OCI-LY7 (cell line): ENCODE results near the gene GPATCH2. TPM values are rescaled to one million over a fixed set of nuclear protein-coding genes. Genes with fewer than 3 reads are reported as not detected.

Experiments used
- BruUV-seq: library from RNA; stranded (reverse); fragments of 400-500 nt; replicated peaks from 2 replicates; lab custom pipeline; 2021; lab: Mats Ljungman, UMichigan
- CTCF ChIA-PET: fragments of 300-600 bp; sonication (Branson Sonifier 250); formaldehyde crosslinking; loops from one replicate; lab custom pipeline; 2022; ENCODE audit warnings: antibody characterized with exemption; ENCODE audit not compliant: unreplicated experiment; lab: Charles Lee
- POLR2A ChIA-PET: fragments of 300-600 bp; sonication (Branson Sonifier 250); formaldehyde crosslinking; loops from one replicate; lab custom pipeline; 2022; ENCODE audit warnings: antibody characterized with exemption; lab: Charles Lee
- DNase-seq: peaks from one replicate; pipeline ENCODE4 v3.0.0-alpha.2; 2015; ENCODE audit warnings: low spot score
- H2AFZ ChIP-seq: fragments of 200-600 bp; sonication (generic), shearing (Covaris generic); 2 replicates; pipeline ENCODE4 v1.6.1; 2014; ENCODE audit warnings: mild to moderate bottlenecking, antibody characterized with exemption, low read length, moderate library complexity
- H3K27ac ChIP-seq: fragments of 200-600 bp; sonication (generic); 2 replicates; pipeline ENCODE4 v1.5.1; 2014; ENCODE audit warnings: mixed run types, low read depth, mild to moderate bottlenecking, moderate library complexity, low read length, inconsistent platforms; ENCODE audit not compliant: poor library complexity, severe bottlenecking
- H3K36me3 ChIP-seq: fragments of 200-600 bp; sonication (generic); 2 replicates; pipeline ENCODE4 v1.6.1; 2014; ENCODE audit warnings: mild to moderate bottlenecking, antibody characterized with exemption, low read length, moderate library complexity, mixed read lengths; ENCODE audit not compliant: insufficient read depth
- H3K4me1 ChIP-seq: fragments of 200-600 bp; sonication (generic); 2 replicates; pipeline ENCODE4 v1.5.1; 2014; ENCODE audit warnings: mild to moderate bottlenecking, low read length; ENCODE audit not compliant: insufficient read depth, poor library complexity, severe bottlenecking
- H3K4me2 ChIP-seq: fragments of 200-600 bp; sonication (generic); 2 replicates; pipeline ENCODE4 v1.6.1; 2014; ENCODE audit warnings: mild to moderate bottlenecking, low read length
- H3K4me3 ChIP-seq: fragments of 200-600 bp; sonication (generic); 2 replicates; pipeline ENCODE4 v1.5.1; 2014; ENCODE audit warnings: mild to moderate bottlenecking, low read depth, low read length; ENCODE audit not compliant: poor library complexity, severe bottlenecking
- H3K79me2 ChIP-seq: fragments of 200-600 bp; sonication (generic); 2 replicates; pipeline ENCODE4 v1.6.1; 2016; ENCODE audit warnings: low read depth, mild to moderate bottlenecking, low read length, moderate library complexity, mixed read lengths; ENCODE audit not compliant: insufficient read depth
- H3K9me2 ChIP-seq: fragments of 200-600 bp; sonication (generic); 2 replicates; pipeline ENCODE4 v1.6.1; 2016; ENCODE audit warnings: mild to moderate bottlenecking, low read length, mixed read lengths; ENCODE audit not compliant: insufficient read depth
- H3K9me3 ChIP-seq: fragments of 200-600 bp; sonication (generic); 2 replicates; pipeline ENCODE4 v1.6.1; 2014; ENCODE audit warnings: mild to moderate bottlenecking, mixed run types, low read length, mixed read lengths
- H4K20me1 ChIP-seq: fragments of 200-600 bp; sonication (generic); 2 replicates; pipeline ENCODE4 v1.6.1; 2014; ENCODE audit warnings: mild to moderate bottlenecking, antibody characterized with exemption, low read length, moderate library complexity, mixed read lengths; ENCODE audit not compliant: insufficient read depth
- CTCF ChIP-seq: fragments of 200-600 bp; sonication (generic); conservative IDR thresholded peaks from 2 replicates; pipeline ENCODE4 v1.5.1; 2014; ENCODE audit warnings: mild to moderate bottlenecking, antibody characterized with exemption, low read length, moderate library complexity, mixed read lengths
- EZH2phosphoT487 ChIP-seq: fragments of 200-600 bp; sonication (generic); IDR thresholded peaks from 2 replicates; pipeline ENCODE4 v1.6.1; 2018; ENCODE audit warnings: low read depth, borderline replicate concordance, mild to moderate bottlenecking, mixed run types, antibody characterized with exemption, low read length, moderate library complexity, mixed read lengths
- intact Hi-C: fragments of 100-400 bp; cut with micrococcal nuclease; formaldehyde crosslinking; loops from one replicate; pipeline ENCODE4 v1.10.0; 2022; ENCODE audit not compliant: unreplicated experiment
- total RNA-seq, 2 experiments: library from RNA; depleted of rRNA in 1 of 2; stranded (reverse); fragments of >200 nt in 1 of 2; shearing (Covaris generic) in 1 of 2; gene quantifications; 2 replicates each; pipeline ENCODE4 v1.2.3, GENCODE V29; 2014 to 2022

The GPATCH2 gene
- total RNA-seq, 2 experiments from 2014 or later, result 8.8 to 12.7 TPM

GRCh38 chr1:217568200-217568599, 62.7 kb downstream of the GPATCH2 start:
- H3K9me2 ChIP-seq, result no peaks in the 10 kb centered on the region; the same call in 1 of the 2 replicates
- CTCF ChIA-PET, result no interaction called here

GRCh38 chr1:217564833-217565232, 66.1 kb downstream of the GPATCH2 start:
- H3K36me3 ChIP-seq, result no peaks in the 10 kb centered on the region
- no TSS peak for BruUV-seq
- no peak for DNase-seq
- intact Hi-C loops, result no loop called here
- no peak overlapping the region for H3K4me3 ChIP-seq
- no peak overlapping the region for H3K4me2 ChIP-seq
- TF ChIP-seq CTCF, result no peak
- TF ChIP-seq EZH2phosphoT487, result no peak
- POLR2A ChIA-PET, result interaction anchor here (1.0 kb wide), 1 partner anchor 9 kb away, joined by 3 read pairs; no protein-coding TSS in a partner anchor
- H3K9me2 ChIP-seq, result no peaks in the 10 kb centered on the region; the same call in 1 of the 2 replicates
- H2AFZ ChIP-seq, result no peak overlapping the region
- H3K9me3 ChIP-seq, result no peaks in the 10 kb centered on the region
- H3K4me1 ChIP-seq, result no peaks in the 10 kb centered on the region
- H4K20me1 ChIP-seq, result no peaks in the 10 kb centered on the region
- CTCF ChIA-PET, result no interaction called here
- H3K27ac ChIP-seq, result no peak overlapping the region
- H3K79me2 ChIP-seq, result no peaks in the 10 kb centered on the region

More at GRCh38 chr1:217568200-217568599, 62.7 kb downstream of the GPATCH2 start:
- no peaks in the 10 kb centered on the region for H4K20me1 ChIP-seq
- H3K4me1 ChIP-seq, result no peaks in the 10 kb centered on the region
- H3K9me3 ChIP-seq, result no peaks in the 10 kb centered on the region
- no peaks in the 10 kb centered on the region for H3K79me2 ChIP-seq
- no peak overlapping the region for H2AFZ ChIP-seq
- no TSS peak for BruUV-seq
- no peak overlapping the region for H3K4me3 ChIP-seq
- no peak for DNase-seq
- no peak overlapping the region for H3K4me2 ChIP-seq
- no peak for TF ChIP-seq EZH2phosphoT487
- POLR2A ChIA-PET, result interaction anchor here (1.3 kb wide), 1 partner anchor 27 kb away, joined by 3 read pairs; no protein-coding TSS in a partner anchor
- no peaks in the 10 kb centered on the region for H3K36me3 ChIP-seq
- H3K27ac ChIP-seq, result no peak overlapping the region
- intact Hi-C loops, result no loop called here

GRCh38 chr1:217564207-217564606, 66.7 kb downstream of the GPATCH2 start:
- Histone ChIP-seq H2AFZ (no peak overlapping the region), H4K20me1 (no peaks in the 10 kb centered on the region), H3K9me2 (no peaks in the 10 kb centered on the region; the same call in 1 of the 2 replicates), H3K4me1 (no peaks in the 10 kb centered on the region), H3K4me3 (no peak overlapping the region), H3K79me2 (no peaks in the 10 kb centered on the region), H3K9me3 (no peaks in the 10 kb centered on the region), H3K4me2 (no peak overlapping the region), H3K27ac (no peak overlapping the region), H3K36me3 (no peaks in the 10 kb centered on the region)
- no peak for TF ChIP-seq CTCF
- TF ChIP-seq EZH2phosphoT487, result no peak
- intact Hi-C loops, result no loop called here
- BruUV-seq, result no TSS peak
- ChIA-PET POLR2A (interaction anchor here (1.0 kb wide), 1 partner anchor 9 kb away, joined by 3 read pairs; no protein-coding TSS in a partner anchor), CTCF (no interaction called here)
- no peak for DNase-seq
